HG02798 (cell line): ENCODE data around the gene TAOK2.
"Not testable (repeated sequence)": the region's sequence is repeated elsewhere in the genome, so short reads cannot be mapped to it uniquely, and the experiment has no call there.

ENCODE experiments used
- ATAC-seq: cut with Tn5 transposase; IDR thresholded peaks from one replicate; pipeline ENCODE4 v1.9.1; 2021; ENCODE audit warnings: mild to moderate bottlenecking; ENCODE audit not compliant: unreplicated experiment, poor library complexity

The TAOK2 gene

GRCh38 chr16:29973384-29974246 lies at the start of gene TAOK2:
Gene TAOK2 (plus strand): TSS chr16:29973868. CDS start chr16:29977773, 3,905 bp downstream.
- ATAC-seq = peak; percentile 97

DNA sequence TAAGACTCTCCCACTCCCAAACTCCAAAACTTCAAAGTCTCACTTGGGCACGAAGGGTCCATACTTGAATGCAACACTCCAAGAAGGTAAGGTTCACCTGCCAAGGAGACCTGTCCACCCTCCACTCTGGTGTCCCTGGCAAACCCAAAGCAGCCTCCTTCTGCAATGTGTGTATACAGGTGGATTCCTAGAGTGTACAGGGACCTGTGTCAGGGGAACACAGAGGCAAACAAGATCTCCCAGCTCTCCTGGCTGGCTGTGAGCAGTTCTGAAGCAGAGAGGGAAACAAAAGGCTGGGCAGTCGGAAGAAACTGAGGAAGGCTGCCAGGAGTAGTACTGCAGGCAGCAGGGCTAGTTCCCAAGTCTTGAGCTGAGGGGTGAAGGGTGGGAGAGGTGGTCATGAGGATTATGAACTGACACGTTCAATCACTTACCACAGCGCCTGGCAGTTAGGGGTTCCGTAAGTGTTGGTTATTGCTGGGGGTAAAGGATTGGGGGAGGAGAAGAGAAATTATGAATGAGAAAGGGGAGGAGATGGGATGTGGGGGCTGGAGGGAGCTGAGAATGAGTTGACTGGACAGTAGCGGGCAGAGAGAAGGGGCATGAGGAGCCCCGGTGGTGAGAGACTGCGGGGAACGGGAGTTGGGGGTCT lies 48.4 kb upstream of the TAOK2 start:
- ATAC-seq = no peak

DNA sequence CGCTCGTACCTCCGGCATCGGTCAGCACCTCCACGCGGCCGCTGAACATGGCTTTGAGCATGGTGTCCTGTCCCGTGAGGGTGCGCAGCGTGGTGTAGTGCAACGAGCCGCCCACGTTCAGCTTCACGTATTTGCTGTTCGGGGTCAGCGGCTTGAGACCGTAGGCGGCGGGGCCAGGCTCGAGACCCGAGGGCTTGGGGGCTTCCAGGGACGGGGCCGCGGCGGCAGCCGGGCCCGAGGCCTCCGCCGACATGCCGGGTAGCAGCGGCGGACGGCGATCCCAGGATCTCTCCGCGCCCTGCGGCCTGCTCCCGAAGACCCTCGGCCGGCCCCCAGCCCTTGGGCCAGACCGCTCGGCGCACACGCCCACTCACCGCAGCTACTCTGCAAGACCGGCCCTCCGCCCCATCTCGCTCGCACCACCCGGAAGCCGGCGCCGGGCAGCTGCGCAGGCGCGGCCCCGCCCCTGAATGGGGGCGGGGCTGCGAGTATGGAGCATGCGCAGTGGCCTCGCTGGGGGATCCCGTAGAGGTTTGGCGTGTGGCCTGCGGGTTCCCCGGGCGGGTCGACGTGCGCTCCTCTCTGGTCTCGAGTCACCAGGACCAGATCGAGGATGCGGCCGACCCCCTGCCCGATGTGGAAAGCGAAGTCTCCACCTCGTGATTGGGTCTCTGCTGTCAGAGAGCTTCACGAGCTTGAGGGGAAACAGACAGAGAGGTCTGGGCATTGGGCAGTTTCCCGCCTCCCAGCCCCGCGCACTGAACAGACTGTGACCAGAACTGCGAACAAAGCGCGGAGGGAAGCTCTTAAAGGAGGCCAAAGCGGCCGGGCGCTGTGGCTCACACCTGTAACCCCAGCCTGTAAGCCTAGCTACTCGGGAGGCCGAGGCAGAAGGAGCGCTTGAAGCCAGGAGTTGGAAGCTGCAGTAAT lies 47.6 kb upstream of the TAOK2 start, which contains the start of gene KCTD13:
Gene KCTD13 (minus strand): TSS at position 446 of the 930 bp plus-strand sequence. CDS start 193 bp downstream, at position 253.
- peak; percentile 89 for ATAC-seq

- ATAC-seq = no peak
Observed at GRCh38 chr16:29926711-29927052, 47.0 kb upstream of the TAOK2 start.

- no peak for ATAC-seq
Observed at GRCh38 chr16:29927070-29927905, 46.4 kb upstream of the TAOK2 start.

DNA sequence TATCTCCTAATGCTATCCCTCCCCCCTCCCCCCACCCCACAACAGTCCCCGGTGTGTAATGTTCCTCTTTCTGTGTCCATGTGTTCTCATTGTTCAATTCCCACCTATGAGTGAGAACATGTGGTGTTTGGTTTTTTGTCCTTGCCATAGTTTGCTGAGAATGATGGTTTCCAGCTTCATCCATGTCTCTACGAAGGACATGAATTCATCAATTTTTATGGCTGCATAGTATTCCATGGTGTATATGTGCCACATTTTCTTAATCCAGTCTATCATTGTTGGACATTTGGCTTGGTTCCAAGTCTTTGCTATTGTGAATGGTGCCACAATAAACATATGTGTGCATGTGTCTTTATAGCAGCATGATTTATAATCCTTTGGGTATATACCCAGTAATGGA lies 41.9 kb upstream of the TAOK2 start:
- not testable (repeated sequence) for ATAC-seq

DNA sequence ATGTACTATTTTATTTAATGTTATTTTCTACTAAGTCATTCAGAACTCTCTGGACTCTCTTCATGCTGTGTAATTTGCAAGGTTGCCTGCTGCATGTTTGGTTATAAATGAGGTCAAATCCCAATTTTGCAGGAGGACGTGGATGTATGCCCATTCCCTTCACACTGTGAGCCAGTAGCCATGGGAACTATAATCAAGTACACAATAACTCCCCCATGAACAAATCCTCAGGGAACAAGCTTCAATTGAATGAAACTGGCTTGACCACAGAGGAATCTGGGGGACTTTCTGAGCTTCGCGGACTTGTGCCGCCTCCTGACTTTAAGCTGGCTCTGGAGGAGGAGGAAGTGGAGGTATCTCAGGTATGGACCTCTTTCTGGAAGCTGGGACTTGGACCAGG lies 33.0 kb upstream of the TAOK2 start:
- ATAC-seq = no peak

DNA sequence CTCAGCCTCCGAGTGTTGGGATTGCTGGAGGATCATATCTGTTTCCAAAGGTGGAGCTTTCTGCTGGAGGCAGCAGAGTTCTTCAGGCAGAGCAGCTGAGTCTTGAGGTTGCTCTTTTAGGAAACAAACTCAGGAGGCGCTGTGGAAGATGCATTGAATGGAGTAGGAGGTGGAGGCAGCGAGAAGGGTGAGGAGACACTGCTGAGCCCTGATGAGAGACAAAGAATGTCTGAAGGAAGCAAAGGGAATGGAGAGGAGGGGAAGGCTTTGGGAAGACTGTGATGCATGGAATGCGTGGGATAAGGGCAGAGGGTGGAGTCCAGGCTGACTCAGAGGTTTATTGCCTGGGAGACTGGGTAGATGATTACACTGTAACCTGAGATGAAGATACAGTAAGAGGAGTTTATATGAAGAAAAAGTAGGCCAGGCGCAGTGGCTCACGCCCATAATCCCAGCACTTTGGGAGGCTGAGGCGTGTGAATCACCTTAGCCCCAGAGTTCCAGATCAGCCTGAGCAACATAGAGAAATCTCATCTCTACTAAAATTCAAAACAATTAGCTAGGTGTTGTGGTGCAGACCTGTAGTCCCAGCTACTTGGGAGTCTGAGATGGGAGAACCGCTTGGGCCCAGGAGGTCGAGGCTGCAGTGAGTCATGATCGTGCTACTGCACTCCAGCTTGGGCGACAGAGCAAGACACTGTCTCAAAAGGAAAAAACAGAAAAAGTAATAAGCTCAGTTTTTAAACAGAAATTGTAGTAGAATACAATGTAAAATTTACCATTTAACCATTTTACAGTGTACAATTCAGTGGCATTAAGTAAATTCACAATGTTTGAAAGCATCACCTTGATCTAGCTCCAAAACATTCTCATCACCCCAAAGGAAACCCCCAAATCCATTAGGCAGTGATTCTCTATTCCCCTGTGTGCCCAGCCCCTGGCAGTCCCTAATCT lies 29.5 kb upstream of the TAOK2 start:
- ATAC-seq = no peak

- ATAC-seq = no peak
Observed at GRCh38 chr16:29947897-29948296, 25.8 kb upstream of the TAOK2 start.

DNA sequence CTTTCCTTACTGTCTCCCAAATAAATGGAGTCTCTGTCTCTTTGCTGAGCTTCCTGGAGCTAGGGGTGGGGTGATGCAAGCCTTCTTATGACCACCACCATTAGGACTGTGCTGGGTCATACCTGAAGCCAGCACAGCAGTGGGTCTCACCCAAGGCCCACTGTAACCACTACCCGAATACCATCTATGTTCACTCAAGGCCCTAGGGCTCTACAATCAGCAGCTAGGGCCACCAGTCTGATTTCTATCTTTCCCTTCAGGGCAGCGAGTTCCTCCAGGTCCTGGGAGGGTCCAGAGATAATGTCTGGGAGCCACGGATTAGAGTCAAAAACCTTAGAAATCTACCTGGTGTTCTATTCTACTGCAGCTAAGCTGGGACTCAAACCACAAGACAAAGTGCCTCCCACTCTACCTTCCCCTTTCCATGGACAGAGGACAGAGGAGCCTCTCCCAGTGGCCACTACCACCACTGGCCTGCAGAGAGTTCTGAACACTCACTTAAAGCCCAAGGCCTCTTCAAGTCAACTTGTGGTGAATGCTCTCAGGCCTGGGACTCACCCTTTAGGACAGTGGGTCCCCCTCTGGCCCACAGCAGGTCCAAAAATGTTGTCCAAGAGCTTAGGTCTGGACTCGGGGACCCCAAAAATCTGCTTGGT lies 22.7 kb upstream of the TAOK2 start:
- no peak for ATAC-seq

GRCh38 chr16:29951625-29952365 lies 21.9 kb upstream of the TAOK2 start:
- no peak for ATAC-seq

- ATAC-seq = no peak
Observed at GRCh38 chr16:29958756-29959155, 14.9 kb upstream of the TAOK2 start.

- no peak for ATAC-seq
Observed at GRCh38 chr16:29959293-29959692, 14.4 kb upstream of the TAOK2 start.

- ATAC-seq = not testable (repeated sequence)
Observed at GRCh38 chr16:29959821-29960220, 13.8 kb upstream of the TAOK2 start.

GRCh38 chr16:29961127-29961478 lies 12.6 kb upstream of the TAOK2 start:
- ATAC-seq = no peak

- ATAC-seq = peak; percentile 95
Observed at GRCh38 chr16:29961479-29962343, 12.0 kb upstream of the TAOK2 start, which contains the start of gene TMEM219. Gene TMEM219 (plus strand): TSS chr16:29962079. CDS start chr16:29963144, 1,065 bp downstream.
